ENCODE measurements around the gene DCTN3.

Gene DCTN3

GRCh38 chr9:34570809-34571480 is 49.4 kb downstream of the DCTN3 start:
- DNase-seq, result no peak

GRCh38 chr9:34570376-34570775 is 49.9 kb downstream of the DCTN3 start:
- DNase-seq, result no peak

GRCh38 chr9:34568774-34569173 is 51.5 kb downstream of the DCTN3 start:
- no peak for DNase-seq

- no peak for DNase-seq
Measured at GRCh38 chr9:34568133-34568532, 52.2 kb downstream of the DCTN3 start.

GRCh38 chr9:34566972-34567371 is 53.3 kb downstream of the DCTN3 start:
- no peak for DNase-seq

GRCh38 chr9:34566322-34566721 is 54.0 kb downstream of the DCTN3 start:
- DNase-seq, result no peak

GRCh38 chr9:34565856-34566255 is 54.4 kb downstream of the DCTN3 start:
- DNase-seq, result no peak

- DNase-seq, result no peak
Measured at GRCh38 chr9:34564617-34565016, 55.7 kb downstream of the DCTN3 start.

Measured in activated CD4-positive, CD25-positive, alpha-beta regulatory T cell (primary cell).